Smooth muscle cell (in vitro differentiated cells): ENCODE measurements around the gene MEGF6. TPM values are rescaled to one million over a fixed set of nuclear protein-coding genes. Genes with fewer than 3 reads are reported as not detected.

Source experiments
- DNase-seq: peaks from one replicate; lab custom pipeline; 2025; ENCODE audit not compliant: unreplicated experiment; lab: John Stamatoyannopoulos, UW
- H2AFZ ChIP-seq: fragments of 200-600 bp; sonication (generic); 2 replicates; pipeline ENCODE4 v1.6.0; 2016; ENCODE audit warnings: antibody characterized with exemption, low read depth, mild to moderate bottlenecking
- H3F3A ChIP-seq: fragments of 200-600 bp; sonication (generic); 2 replicates; pipeline ENCODE4 v1.6.0; 2017; ENCODE audit warnings: antibody characterized with exemption, low read depth
- H3K27ac ChIP-seq: fragments of 200-600 bp; sonication (generic); 2 replicates; pipeline ENCODE4 v1.5.1; 2016; ENCODE audit warnings: low read depth, mild to moderate bottlenecking
- H3K27me3 ChIP-seq: fragments of 200-600 bp; sonication (generic); 2 replicates; pipeline ENCODE4 v1.6.1; 2016; ENCODE audit warnings: low read depth, mild to moderate bottlenecking
- H3K36me3 ChIP-seq: fragments of 200-600 bp; sonication (generic); 2 replicates; pipeline ENCODE4 v1.5.1; 2016; ENCODE audit warnings: low read depth
- H3K4me1 ChIP-seq: fragments of 200-600 bp; sonication (generic); 2 replicates; pipeline ENCODE4 v1.5.1; 2016; ENCODE audit warnings: low read depth
- H3K4me2 ChIP-seq: fragments of 200-600 bp; sonication (generic); 2 replicates; pipeline ENCODE4 v1.6.0; 2016; ENCODE audit warnings: mild to moderate bottlenecking
- H3K4me3 ChIP-seq: fragments of 200-600 bp; sonication (generic); 2 replicates; pipeline ENCODE4 v1.5.1; 2016; ENCODE audit warnings: mild to moderate bottlenecking
- H3K79me2 ChIP-seq: fragments of 200-600 bp; sonication (generic); 2 replicates; pipeline ENCODE4 v1.6.0; 2016; ENCODE audit warnings: low read depth, mild to moderate bottlenecking
- H3K9ac ChIP-seq: fragments of 200-600 bp; sonication (generic); 2 replicates; pipeline ENCODE4 v1.6.0; 2016; ENCODE audit warnings: low read depth
- H3K9me3 ChIP-seq: fragments of 200-600 bp; sonication (generic); replicated peaks from 2 replicates; pipeline ENCODE4 v1.5.1; 2016; ENCODE audit warnings: low read depth
- H4K20me1 ChIP-seq: fragments of 200-600 bp; sonication (generic); 2 replicates; pipeline ENCODE4 v1.6.0; 2016; ENCODE audit warnings: low read depth
- WGBS: methylation state at CpG from one replicate; pipeline ENCODE4 v1.1.7; 2016; ENCODE audit warnings: low lambda C conversion rate; 5-methylcytosine and 5-hydroxymethylcytosine counted together
- polyA plus RNA-seq: library from polyadenylated mRNA; unstranded; fragments of >200 nt; fragmentation: Nextera tagmentation; extraction: Ambion mirVana; gene quantifications from 2 replicates; pipeline ENCODE4 v1.2.1, GENCODE V29; 2016
- total RNA-seq: library from RNA; depleted of rRNA; stranded (reverse); fragments of >200 nt; gene quantifications from 2 replicates; pipeline ENCODE4 v1.2.3, GENCODE V29; 2014
- TF ChIP-seq, protein P1 (sequence below): fragments of 200-600 bp; sonication (generic); IDR thresholded peaks from 2 replicates; pipeline ENCODE4 v1.5.1; 2017; ENCODE audit warnings: borderline replicate concordance, mild to moderate bottlenecking, antibody characterized with exemption; ENCODE audit not compliant: insufficient read depth, poor library complexity, severe bottlenecking

Gene MEGF6
- total and polyA plus RNA-seq, 2 experiments from 2014 or later: 6.5 to 12.8 TPM

DNA sequence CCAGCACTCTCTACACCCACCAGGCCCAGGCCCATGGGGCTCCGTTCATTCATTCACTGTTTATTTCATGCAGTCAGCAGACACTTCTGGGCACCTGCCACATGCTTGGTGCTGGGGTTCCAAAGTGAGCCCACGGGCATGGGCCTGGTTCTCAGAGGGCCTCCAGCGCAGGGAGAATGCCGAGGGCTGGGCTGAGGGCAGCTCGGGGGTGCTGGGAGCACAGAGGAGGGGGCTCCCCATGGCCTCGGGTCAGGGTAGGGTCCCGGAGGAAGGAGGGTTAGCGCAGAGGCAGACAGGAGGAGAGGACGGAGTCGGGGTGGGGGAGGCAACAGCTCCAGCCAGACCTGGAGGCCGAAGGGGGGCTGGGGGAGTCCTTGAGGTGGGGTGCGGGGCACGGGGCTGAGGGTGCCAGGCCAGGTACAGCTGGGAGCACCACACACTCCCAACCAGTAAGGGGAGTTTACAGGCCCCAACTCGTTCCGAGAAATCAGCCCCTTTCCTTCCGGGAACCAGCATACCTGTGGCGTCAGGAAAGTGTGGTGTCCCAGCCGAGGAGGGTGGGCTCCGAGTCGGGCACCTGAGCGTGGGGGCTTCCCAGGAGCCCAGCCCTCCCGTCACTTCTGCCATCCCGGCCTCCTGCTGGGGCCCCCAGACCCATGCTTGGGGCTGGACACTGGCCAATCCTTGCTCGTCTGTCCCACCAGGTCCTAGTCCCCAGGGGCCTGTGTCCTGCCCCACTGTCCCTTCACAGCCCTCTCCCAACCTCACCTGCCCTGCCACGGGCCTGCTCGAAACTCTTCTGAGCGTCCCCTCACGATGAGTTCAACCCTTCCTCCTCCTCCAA lies 146.0 kb downstream of the MEGF6 start:
- Histone ChIP-seq H3K9ac (no peak overlapping the region), H3K79me2 (no peaks in the 10 kb centered on the region), H3K27me3 (no peaks in the 10 kb centered on the region), H2AFZ (no peak overlapping the region), H3F3A (no peaks in the 10 kb centered on the region), H4K20me1 (no peaks in the 10 kb centered on the region), H3K4me3 (no peak overlapping the region), H3K9me3 (no peaks in the 10 kb centered on the region), H3K27ac (no peak overlapping the region), H3K36me3 (no peaks in the 10 kb centered on the region), H3K4me1 (peaks cover 4% of the 10 kb centered on the region), H3K4me2 (no peak overlapping the region)
- TF ChIP-seq, protein P1, sequence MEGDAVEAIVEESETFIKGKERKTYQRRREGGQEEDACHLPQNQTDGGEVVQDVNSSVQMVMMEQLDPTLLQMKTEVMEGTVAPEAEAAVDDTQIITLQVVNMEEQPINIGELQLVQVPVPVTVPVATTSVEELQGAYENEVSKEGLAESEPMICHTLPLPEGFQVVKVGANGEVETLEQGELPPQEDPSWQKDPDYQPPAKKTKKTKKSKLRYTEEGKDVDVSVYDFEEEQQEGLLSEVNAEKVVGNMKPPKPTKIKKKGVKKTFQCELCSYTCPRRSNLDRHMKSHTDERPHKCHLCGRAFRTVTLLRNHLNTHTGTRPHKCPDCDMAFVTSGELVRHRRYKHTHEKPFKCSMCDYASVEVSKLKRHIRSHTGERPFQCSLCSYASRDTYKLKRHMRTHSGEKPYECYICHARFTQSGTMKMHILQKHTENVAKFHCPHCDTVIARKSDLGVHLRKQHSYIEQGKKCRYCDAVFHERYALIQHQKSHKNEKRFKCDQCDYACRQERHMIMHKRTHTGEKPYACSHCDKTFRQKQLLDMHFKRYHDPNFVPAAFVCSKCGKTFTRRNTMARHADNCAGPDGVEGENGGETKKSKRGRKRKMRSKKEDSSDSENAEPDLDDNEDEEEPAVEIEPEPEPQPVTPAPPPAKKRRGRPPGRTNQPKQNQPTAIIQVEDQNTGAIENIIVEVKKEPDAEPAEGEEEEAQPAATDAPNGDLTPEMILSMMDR: no peak
- WGBS: 92% methylated on average over 17 of the region's 28 CpGs
- DNase-seq: no peak

DNA sequence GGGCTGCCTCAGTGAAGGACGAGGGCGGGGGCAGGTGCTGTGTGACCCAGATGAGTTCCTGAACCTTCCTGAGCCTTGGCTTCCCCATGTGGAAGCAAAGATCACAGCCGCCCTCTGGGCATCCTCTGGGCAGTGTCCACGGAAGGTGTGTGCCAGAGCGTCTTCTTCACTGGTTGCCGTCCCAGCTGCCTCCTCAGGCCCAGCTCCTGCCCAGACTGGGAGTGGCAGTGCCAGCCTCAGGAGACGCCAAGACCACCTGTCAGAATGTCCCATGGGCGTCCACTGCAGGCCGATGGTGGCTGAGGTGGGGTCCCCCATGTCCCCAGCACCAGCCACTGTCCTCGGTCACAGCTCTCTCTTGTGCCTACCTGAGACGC lies 146.7 kb downstream of the MEGF6 start:
- WGBS: 89% methylated on average over 11 of the region's 11 CpGs
- DNase-seq: no peak
- Histone ChIP-seq H3K9me3 (no peaks in the 10 kb centered on the region), H3K27me3 (no peaks in the 10 kb centered on the region), H3K27ac (no peak overlapping the region), H3K4me3 (no peak overlapping the region), H4K20me1 (no peaks in the 10 kb centered on the region), H3K9ac (no peak overlapping the region), H2AFZ (no peak overlapping the region), H3K36me3 (no peaks in the 10 kb centered on the region), H3K4me1 (peaks cover 4% of the 10 kb centered on the region), H3K79me2 (no peaks in the 10 kb centered on the region), H3K4me2 (no peak overlapping the region), H3F3A (no peaks in the 10 kb centered on the region)
- TF ChIP-seq, protein P1: no peak

DNA sequence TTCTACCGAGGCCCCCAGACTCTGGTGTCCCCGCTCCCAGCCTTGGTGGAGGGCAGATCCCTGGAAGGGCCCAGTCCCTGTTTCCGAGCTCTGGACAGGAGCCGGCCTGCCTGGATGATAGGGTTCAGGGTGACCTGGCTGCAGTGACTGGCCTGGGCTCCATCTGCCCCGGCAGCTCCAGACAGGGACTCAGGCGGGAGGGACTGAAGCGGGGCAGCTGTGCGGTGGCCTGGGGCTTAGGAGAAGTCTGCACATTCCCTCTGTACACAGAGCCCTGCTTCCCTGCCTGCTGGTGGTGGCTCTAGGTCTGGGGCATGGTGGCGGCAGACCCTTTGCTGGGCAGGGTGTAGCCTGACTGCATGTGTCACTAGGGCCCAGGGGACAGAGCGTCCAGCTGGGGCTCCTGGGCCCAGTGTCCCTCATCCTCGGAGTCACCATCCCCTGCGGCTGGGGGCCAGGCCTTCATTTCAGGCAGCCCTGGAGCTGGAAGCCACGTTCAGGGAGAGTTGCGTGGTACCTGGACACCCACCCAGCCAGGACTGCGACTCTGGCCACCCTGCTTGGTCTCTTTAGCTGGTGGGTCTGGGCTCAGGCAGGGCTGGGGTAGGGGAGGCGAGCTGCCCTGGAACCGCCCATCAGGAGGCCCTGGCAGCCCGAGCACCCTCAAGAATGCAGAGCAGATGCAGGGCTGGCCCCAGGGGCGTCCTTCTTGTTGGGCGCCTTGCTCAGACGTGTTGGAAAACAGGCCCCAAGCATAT lies 147.2 kb downstream of the MEGF6 start:
- WGBS: 91% methylated on average over 21 of the region's 21 CpGs
- TF ChIP-seq, protein P1: no peak
- no peak for DNase-seq
- no peaks in the 10 kb centered on the region for H3K9me3 ChIP-seq
- peaks cover 4% of the 10 kb centered on the region for H3K4me1 ChIP-seq
- H3K4me2 ChIP-seq: no peak overlapping the region
- no peak overlapping the region for H3K9ac ChIP-seq
- no peak overlapping the region for H2AFZ ChIP-seq
- H3K27ac ChIP-seq: no peak overlapping the region
- H3K36me3 ChIP-seq: no peaks in the 10 kb centered on the region
- H3K79me2 ChIP-seq: no peaks in the 10 kb centered on the region
- peaks cover 4% of the 10 kb centered on the region for H3F3A ChIP-seq
- no peak overlapping the region for H3K4me3 ChIP-seq
- H4K20me1 ChIP-seq: no peaks in the 10 kb centered on the region
- no peaks in the 10 kb centered on the region for H3K27me3 ChIP-seq
